B cell (primary cell): ENCODE data around the gene PALM3. TPM values are rescaled to one million over a fixed set of nuclear protein-coding genes. Genes with fewer than 3 reads are reported as not detected.
A peak's percentile ranks its signal among the peaks of the same experiment; 100 is the strongest.

Experiments
- ATAC-seq: fragments of 200-7000 bp; cut with Tn5 transposase; one replicate; pipeline ENCODE4 v1.10.0; 2021; ENCODE audit warnings: low read depth, mild to moderate bottlenecking, moderate number of reproducible peaks, moderate library complexity
- CTCF ChIA-PET: fragments of 350-600 bp; sonication (Branson Sonifier 250); formaldehyde crosslinking; loops from one replicate; lab custom pipeline; 2021; ENCODE audit warnings: antibody characterized with exemption, inconsistent platforms; lab: Charles Lee
- POLR2A ChIA-PET: fragments of 350-600 bp; sonication (Branson Sonifier 250); formaldehyde crosslinking; loops from one replicate; lab custom pipeline; 2021; ENCODE audit warnings: antibody characterized with exemption; lab: Charles Lee
- DNase-seq: peaks from one replicate; pipeline ENCODE4 v3.0.0; 2013
- H2AFZ ChIP-seq: 2 replicates; pipeline ENCODE4 v1.6.1; 2012; ENCODE audit warnings: mild to moderate bottlenecking, low read depth, low read length; ENCODE audit not compliant: insufficient read depth, poor library complexity, severe bottlenecking
- H3K27ac ChIP-seq, 2 donors: 1 replicate in 1 of 2; 2 replicates in 1 of 2; pipeline ENCODE4 v1.5.1; 2012 to 2013; ENCODE audit warnings: low read length in 2 of 2, mild to moderate bottlenecking in 2 of 2, moderate library complexity in 1 of 2
- H3K27me3 ChIP-seq, 4 experiments: fragments of 200-600 bp in 1 of 4; sonication (generic) in 1 of 4; replicated peaks in 1 of 4; 1 replicate in 2 of 4; 2 replicates in 2 of 4; pipeline versions ENCODE4 v1.6.1 to v1.7.0; 2013 to 2016; ENCODE audit warnings: low read length in 3 of 4, mild to moderate bottlenecking in 2 of 4, mixed read lengths in 1 of 4, moderate library complexity in 1 of 4; ENCODE audit not compliant: insufficient read depth in 4 of 4, control insufficient read depth in 3 of 4; ENCODE audit errors: control extremely low read depth in 1 of 4
- H3K36me3 ChIP-seq, 2 experiments: replicated peaks in 1 of 2; 1 replicate in 1 of 2; 2 replicates in 1 of 2; pipeline versions ENCODE4 v1.6.1 to v1.7.1; 2013; ENCODE audit warnings: low read length in 1 of 2; ENCODE audit not compliant: insufficient read depth in 2 of 2, control insufficient read depth in 1 of 2; ENCODE audit errors: control extremely low read depth in 1 of 2, extremely low read depth in 1 of 2
- H3K4me1 ChIP-seq, 2 donors: fragments of 200-600 bp in 1 of 2; sonication (generic) in 1 of 2; 1 replicate in 1 of 2; 2 replicates in 1 of 2; pipeline versions ENCODE4 v1.5.1 to v1.6.1; 2013 to 2017; ENCODE audit warnings: low read length in 2 of 2; ENCODE audit not compliant: control insufficient read depth in 2 of 2, insufficient read depth in 2 of 2
- H3K4me2 ChIP-seq: replicated peaks from 2 replicates; pipeline ENCODE3; 2012; ENCODE audit warnings: mild to moderate bottlenecking, low read depth, low read length; ENCODE audit not compliant: poor library complexity, severe bottlenecking
- H3K4me3 ChIP-seq, 5 experiments: fragments of 200-600 bp in 1 of 5; sonication (generic) in 1 of 5; 1 replicate in 3 of 5; 2 replicates in 2 of 5; pipeline versions ENCODE4 v1.5.1 to v1.7.0; 2011 to 2016; ENCODE audit warnings: low read length in 4 of 5, mild to moderate bottlenecking in 4 of 5, low read depth in 2 of 5, control low read depth in 1 of 5, moderate library complexity in 1 of 5; ENCODE audit not compliant: insufficient read depth in 1 of 5; ENCODE audit errors: control extremely low read depth in 1 of 5, extremely low read depth in 1 of 5
- H3K79me2 ChIP-seq: fragments of 200-600 bp; sonication (generic); one replicate; pipeline ENCODE4 v1.6.0; 2016; ENCODE audit warnings: low read length; ENCODE audit not compliant: control insufficient read depth, insufficient read depth
- H3K9ac ChIP-seq: fragments of 200-600 bp; sonication (generic); 2 replicates; pipeline ENCODE4 v1.6.1; 2017; ENCODE audit warnings: mild to moderate bottlenecking, low read length, moderate library complexity
- H3K9me3 ChIP-seq, 3 donors: one replicate each; pipeline versions ENCODE4 v1.6.1 to v1.7.1; 2013; ENCODE audit warnings: low read length in 2 of 3; ENCODE audit not compliant: control insufficient read depth in 2 of 3, insufficient read depth in 1 of 3; ENCODE audit errors: control extremely low read depth in 1 of 3
- H4K20me1 ChIP-seq: 2 replicates; pipeline ENCODE4 v1.6.0; 2012; ENCODE audit warnings: mild to moderate bottlenecking, low read length; ENCODE audit not compliant: insufficient read depth, control insufficient read depth, poor library complexity, severe bottlenecking
- H3K27ac Mint-ChIP-seq: one replicate; pipeline ENCODE4 v1.8.0; 2021; ENCODE audit warnings: mixed read lengths
- H3K27me3 Mint-ChIP-seq: one replicate; pipeline ENCODE4 v1.8.0; 2021; ENCODE audit warnings: mixed read lengths
- H3K4me1 Mint-ChIP-seq: one replicate; pipeline ENCODE4 v1.8.0; 2021; ENCODE audit warnings: mixed read lengths
- H3K4me3 Mint-ChIP-seq: one replicate; pipeline ENCODE4 v1.8.0; 2021; ENCODE audit warnings: mixed read lengths
- H3K9me3 Mint-ChIP-seq: one replicate; pipeline ENCODE4 v1.8.0; 2022; ENCODE audit warnings: mixed read lengths; ENCODE audit not compliant: insufficient read depth
- EZH2 ChIP-seq: IDR thresholded peaks from 2 replicates; pipeline ENCODE4 v1.6.1; 2012; ENCODE audit warnings: borderline replicate concordance, low read depth, mild to moderate bottlenecking, moderate library complexity, low read length; ENCODE audit not compliant: insufficient read depth, poor library complexity, severe bottlenecking
- WGBS: methylation state at CpG from one replicate; pipeline ENCODE4 v1.1.5; 2013; ENCODE audit warnings: missing lambda C conversion rate; ENCODE audit not compliant: insufficient coverage; 5-methylcytosine and 5-hydroxymethylcytosine counted together
- intact Hi-C: fragments of 100-400 bp; cut with micrococcal nuclease; formaldehyde crosslinking; loops from one replicate; pipeline ENCODE4 v1.10.0; 2022
- polyA plus RNA-seq: library from polyadenylated mRNA; depleted of rRNA; stranded (reverse); fragments of >200 nt; gene quantifications from 2 replicates; pipeline ENCODE4 v1.2.3, GENCODE V29; 2012
- total RNA-seq, 2 donors: library from RNA; stranded (reverse); fragments of 120-200 nt in 1 of 2; gene quantifications; 1 replicate in 1 of 2; 2 replicates in 1 of 2; pipeline versions ENCODE4 v1.2.3 to v1.2.4, GENCODE V29; 2013 to 2022
- TF ChIP-seq, protein P1 (sequence below): fragments of 200-600 bp; IDR thresholded peaks from one replicate; pipeline ENCODE4 v1.8.0; 2022; ENCODE audit warnings: antibody characterized with exemption, mild to moderate bottlenecking

PALM3 gene
- total and polyA plus RNA-seq, 2 donors (not counting 1 experiment from before 2014, with no cell fraction given): not detected

DNA sequence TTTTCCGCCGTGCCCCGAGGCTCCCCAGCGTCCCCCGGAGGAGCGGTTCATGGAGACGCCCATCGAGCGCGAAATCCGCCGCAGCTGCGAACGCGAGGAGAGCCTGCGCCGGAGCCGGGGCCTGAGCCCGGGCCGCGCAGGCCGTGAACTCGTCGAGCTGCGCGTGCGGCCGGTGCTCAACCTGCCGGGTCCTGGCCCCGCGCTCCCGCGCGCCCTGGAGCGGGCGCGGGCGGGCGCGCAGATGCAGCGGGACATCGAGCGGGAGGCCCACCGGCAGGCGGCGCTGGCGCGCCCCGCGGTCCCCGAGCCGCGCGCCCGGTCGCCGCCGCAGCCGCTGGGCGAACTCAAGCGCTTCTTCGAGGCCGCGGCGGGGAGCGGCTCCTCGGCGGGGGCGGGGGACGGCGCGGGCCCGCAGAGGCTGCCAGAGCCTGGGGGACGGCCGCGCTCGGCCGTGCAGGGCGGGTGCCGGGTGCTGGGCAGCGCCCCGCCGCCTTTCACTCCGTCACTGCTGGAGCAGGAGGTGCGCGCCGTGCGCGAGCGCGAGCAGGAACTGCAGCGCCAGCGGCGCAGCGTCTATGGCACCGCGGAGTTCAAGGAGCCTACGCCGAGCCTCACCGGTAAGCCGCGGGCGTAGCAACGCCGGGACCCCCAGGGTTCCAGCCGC is 11.5 kb upstream of the PALM3 start:
- Histone ChIP-seq H3K9ac (peak overlapping the region; percentile 72), H3K9me3 (peaks cover 0 to 3% (median 0%) of the 10 kb centered on the region in 3 donors), H3K4me2 (peak overlapping the region; percentile 99), H3K36me3 (no peaks in the 10 kb centered on the region), H4K20me1 (no peaks in the 10 kb centered on the region), H3K4me3 (peak overlapping the region; percentile 47 to 79 (median 59)), H3K27ac (no peak overlapping the region), H3K4me1 (peaks cover 31 to 35% of the 10 kb centered on the region in 2 donors), H3K27me3 (peaks cover 0 to 18% (median 5%) of the 10 kb centered on the region in 4 experiments), H2AFZ (peak overlapping the region; percentile 91), H3K79me2 (no peaks in the 10 kb centered on the region)
- CTCF ChIA-PET: interaction anchor here (0.7 to 6.8 kb wide), 27 partner anchors 8 to 407 kb away, joined by 3 to 92 read pairs (median 4); partner anchors contain the start of genes ASF1B, IL27RA and NANOS3
- Mint-ChIP-seq H3K27me3 (peaks cover 5% of the 10 kb centered on the region), H3K9me3 (no peaks in the 10 kb centered on the region), H3K4me1 (peaks cover 26% of the 10 kb centered on the region), H3K4me3 (peak overlapping the region; percentile 87), H3K27ac (peak overlapping the region; percentile 34)
- POLR2A ChIA-PET: interaction anchor here (0.6 kb wide), 3 partner anchors 50 to 540 kb away, joined by 3 to 8 read pairs (median 3); no protein-coding TSS in a partner anchor
- under 1% methylated on average over 106 of the region's 106 CpGs for WGBS
- DNase-seq (peak; percentile 92), ATAC-seq (peak; percentile 64)
- TF ChIP-seq, protein P1, sequence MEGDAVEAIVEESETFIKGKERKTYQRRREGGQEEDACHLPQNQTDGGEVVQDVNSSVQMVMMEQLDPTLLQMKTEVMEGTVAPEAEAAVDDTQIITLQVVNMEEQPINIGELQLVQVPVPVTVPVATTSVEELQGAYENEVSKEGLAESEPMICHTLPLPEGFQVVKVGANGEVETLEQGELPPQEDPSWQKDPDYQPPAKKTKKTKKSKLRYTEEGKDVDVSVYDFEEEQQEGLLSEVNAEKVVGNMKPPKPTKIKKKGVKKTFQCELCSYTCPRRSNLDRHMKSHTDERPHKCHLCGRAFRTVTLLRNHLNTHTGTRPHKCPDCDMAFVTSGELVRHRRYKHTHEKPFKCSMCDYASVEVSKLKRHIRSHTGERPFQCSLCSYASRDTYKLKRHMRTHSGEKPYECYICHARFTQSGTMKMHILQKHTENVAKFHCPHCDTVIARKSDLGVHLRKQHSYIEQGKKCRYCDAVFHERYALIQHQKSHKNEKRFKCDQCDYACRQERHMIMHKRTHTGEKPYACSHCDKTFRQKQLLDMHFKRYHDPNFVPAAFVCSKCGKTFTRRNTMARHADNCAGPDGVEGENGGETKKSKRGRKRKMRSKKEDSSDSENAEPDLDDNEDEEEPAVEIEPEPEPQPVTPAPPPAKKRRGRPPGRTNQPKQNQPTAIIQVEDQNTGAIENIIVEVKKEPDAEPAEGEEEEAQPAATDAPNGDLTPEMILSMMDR: peak; percentile 44
- no peak for TF ChIP-seq EZH2
- intact Hi-C loops: loop anchor here (1.0 to 5.0 kb wide), 5 partner anchors 8 to 121 kb away; partner anchors contain the start of genes ASF1B and DCAF15
